HG02870 (cell line): ENCODE data around the gene KRT34.
"Not testable (repeated sequence)": the region's sequence is repeated elsewhere in the genome, so short reads cannot be mapped to it uniquely, and the experiment has no call there.

ENCODE experiments used
- ATAC-seq: cut with Tn5 transposase; IDR thresholded peaks from one replicate; pipeline ENCODE4 v1.9.1; 2021; ENCODE audit warnings: mild to moderate bottlenecking, moderate library complexity; ENCODE audit not compliant: unreplicated experiment

Gene KRT34

GRCh38 chr17:41404024-41404671 lies 22.0 kb upstream of the KRT34 start:
- ATAC-seq = no peak

GRCh38 chr17:41403404-41404023 lies 21.4 kb upstream of the KRT34 start:
- no peak for ATAC-seq

GRCh38 chr17:41402161-41402560 lies 20.1 kb upstream of the KRT34 start:
- no peak for ATAC-seq

- ATAC-seq = no peak
Measured at GRCh38 chr17:41396996-41397660, 15.0 kb upstream of the KRT34 start, which contains the start of gene KRT31. Gene KRT31, minus strand, starts transcription at chr17:41397608. Its CDS starts 69 bp downstream, at chr17:41397539.

GRCh38 chr17:41396340-41396739 lies 14.2 kb upstream of the KRT34 start:
- no peak for ATAC-seq

GRCh38 chr17:41395611-41396010 lies 13.5 kb upstream of the KRT34 start:
- ATAC-seq = no peak

GRCh38 chr17:41395044-41395443 lies 12.9 kb upstream of the KRT34 start:
- ATAC-seq = not testable (repeated sequence)

GRCh38 chr17:41394254-41394996 lies 12.3 kb upstream of the KRT34 start:
- no peak for ATAC-seq

- ATAC-seq = no peak
Measured at GRCh38 chr17:41393826-41394225, 11.7 kb upstream of the KRT34 start.

GRCh38 chr17:41393294-41393693 lies 11.2 kb upstream of the KRT34 start:
- ATAC-seq = no peak

GRCh38 chr17:41392278-41392677 lies 10.2 kb upstream of the KRT34 start:
- no peak for ATAC-seq

- ATAC-seq = no peak
Measured at GRCh38 chr17:41391535-41391934, 9.4 kb upstream of the KRT34 start.

GRCh38 chr17:41390411-41390938 lies 8.4 kb upstream of the KRT34 start:
- no peak for ATAC-seq

GRCh38 chr17:41387670-41388069 lies 5.6 kb upstream of the KRT34 start:
- ATAC-seq = no peak

- no peak for ATAC-seq
Measured at GRCh38 chr17:41386227-41386626, 4.1 kb upstream of the KRT34 start.

GRCh38 chr17:41383690-41384089 lies 1.6 kb upstream of the KRT34 start:
- ATAC-seq = no peak

GRCh38 chr17:41382394-41382793 lies 288 bp upstream of the KRT34 start:
- ATAC-seq = no peak

- not testable (repeated sequence) for ATAC-seq
Measured at GRCh38 chr17:41380091-41380490, 2.0 kb downstream of the KRT34 start.

- ATAC-seq = no peak
Measured at GRCh38 chr17:41377546-41377945, 4.6 kb downstream of the KRT34 start.

- ATAC-seq = no peak
Measured at GRCh38 chr17:41369713-41370112, 12.4 kb downstream of the KRT34 start, which contains the start of gene KRT33B. Gene KRT33B, minus strand, starts transcription at chr17:41369813. Its CDS starts 63 bp downstream, at chr17:41369750.

- no peak for ATAC-seq
Measured at GRCh38 chr17:41369023-41369422, 13.1 kb downstream of the KRT34 start.
